ENCODE results near the gene AMH.
"Not testable (repeated sequence)": the region's sequence is repeated elsewhere in the genome, so short reads cannot be mapped to it uniquely, and the experiment has no call there.

The AMH gene
- 0 to 1.3 (median 1.3) reads per million in 4 donors for total RNA-seq

DNA sequence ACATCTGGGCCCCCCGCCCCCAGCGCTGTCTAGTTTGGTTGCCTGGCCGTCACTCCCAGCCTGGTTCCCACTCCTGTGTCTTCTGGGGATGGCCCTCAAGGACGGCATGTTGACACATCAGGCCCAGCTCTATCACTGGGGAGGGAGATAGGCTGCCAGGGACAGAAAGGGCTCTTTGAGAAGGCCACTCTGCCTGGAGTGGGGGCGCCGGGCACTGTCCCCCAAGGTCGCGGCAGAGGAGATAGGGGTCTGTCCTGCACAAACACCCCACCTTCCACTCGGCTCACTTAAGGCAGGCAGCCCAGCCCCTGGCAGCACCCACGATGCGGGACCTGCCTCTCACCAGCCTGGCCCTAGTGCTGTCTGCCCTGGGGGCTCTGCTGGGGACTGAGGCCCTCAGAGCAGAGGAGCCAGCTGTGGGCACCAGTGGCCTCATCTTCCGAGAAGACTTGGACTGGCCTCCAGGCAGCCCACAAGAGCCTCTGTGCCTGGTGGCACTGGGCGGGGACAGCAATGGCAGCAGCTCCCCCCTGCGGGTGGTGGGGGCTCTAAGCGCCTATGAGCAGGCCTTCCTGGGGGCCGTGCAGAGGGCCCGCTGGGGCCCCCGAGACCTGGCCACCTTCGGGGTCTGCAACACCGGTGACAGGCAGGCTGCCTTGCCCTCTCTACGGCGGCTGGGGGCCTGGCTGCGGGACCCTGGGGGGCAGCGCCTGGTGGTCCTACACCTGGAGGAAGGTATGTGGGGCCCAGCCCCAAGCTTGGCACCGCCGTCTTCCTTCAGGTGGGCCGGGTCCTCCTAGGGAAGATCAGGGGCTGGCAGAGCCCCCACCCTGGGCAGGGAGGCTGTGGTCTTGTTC lies at the start of gene AMH:
Gene AMH, plus strand, starts transcription at position 314 of the 857 bp plus-strand sequence. Its CDS starts 10 bp downstream, at position 324.
- no peak for DNase-seq

DNA sequence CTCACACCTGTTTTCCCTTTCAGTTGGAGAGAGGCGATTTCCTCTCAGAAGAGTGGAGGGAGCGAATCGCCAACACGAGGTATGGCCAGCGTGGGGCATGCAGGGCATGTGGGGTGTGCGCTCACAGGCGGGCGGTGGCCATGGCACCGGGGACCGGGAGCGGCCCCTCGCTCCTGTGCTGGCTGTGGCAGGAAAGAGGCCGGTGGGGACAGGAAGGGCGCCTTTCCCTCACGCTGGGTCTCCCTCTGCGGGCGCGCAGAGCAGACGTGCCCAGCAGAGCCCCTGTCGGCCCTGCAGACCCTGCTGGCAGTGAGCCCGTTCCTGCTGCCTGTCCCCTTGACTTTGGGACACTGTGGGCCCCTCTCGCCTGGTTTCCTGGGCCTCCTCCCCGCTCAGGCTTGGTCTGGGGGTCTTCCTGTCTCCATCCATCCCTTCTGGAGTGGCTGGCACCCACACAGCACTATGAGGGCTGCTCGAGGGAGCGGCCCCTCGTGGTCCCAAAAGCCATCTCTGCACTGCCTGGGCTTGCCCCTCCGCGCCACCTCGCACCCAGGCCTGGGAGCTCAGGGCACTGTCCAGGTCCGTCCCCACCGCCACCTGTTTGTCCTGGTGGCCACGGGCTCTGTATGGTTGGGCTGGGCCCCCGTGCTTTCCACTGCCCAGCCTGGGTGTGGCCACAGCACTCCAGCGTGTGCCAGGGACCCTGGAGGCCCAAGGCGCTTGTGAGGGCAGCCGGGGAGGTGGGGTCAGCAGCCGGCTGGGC lies 49.1 kb upstream of the AMH start:
- DNase-seq, result no peak

DNA sequence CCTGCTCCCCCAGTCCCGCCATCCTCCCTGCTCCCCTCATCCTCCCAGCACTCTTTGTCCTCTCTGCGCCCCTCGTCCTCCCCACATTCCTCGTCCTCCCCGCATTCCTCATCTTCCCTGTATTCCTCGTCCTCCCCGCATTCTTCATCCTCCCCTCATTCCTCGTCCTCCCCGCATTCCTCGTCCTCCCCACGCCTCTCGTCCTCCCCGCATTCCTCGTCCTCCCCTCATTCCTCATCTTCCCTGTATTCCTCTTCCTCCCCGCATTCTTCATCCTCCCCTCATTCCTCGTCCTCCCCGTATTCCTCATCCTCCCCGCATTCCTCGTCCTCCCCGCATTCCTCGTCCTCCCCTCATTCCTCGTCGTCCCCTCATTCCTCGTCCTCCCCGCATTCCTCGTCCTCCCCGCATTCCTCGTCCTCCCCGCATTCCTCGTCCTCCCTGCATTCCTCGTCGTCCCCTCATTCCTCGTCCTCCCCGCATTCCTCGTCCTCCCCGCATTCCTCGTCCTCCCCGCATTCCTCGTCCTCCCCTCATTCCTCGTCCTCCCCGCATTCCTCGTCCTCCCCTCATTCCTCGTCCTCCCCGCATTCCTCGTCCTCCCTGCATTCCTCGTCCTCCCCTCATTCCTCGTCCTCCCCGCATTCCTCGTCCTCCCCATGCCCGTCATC lies 48.4 kb upstream of the AMH start:
- DNase-seq, result not testable (repeated sequence)

DNA sequence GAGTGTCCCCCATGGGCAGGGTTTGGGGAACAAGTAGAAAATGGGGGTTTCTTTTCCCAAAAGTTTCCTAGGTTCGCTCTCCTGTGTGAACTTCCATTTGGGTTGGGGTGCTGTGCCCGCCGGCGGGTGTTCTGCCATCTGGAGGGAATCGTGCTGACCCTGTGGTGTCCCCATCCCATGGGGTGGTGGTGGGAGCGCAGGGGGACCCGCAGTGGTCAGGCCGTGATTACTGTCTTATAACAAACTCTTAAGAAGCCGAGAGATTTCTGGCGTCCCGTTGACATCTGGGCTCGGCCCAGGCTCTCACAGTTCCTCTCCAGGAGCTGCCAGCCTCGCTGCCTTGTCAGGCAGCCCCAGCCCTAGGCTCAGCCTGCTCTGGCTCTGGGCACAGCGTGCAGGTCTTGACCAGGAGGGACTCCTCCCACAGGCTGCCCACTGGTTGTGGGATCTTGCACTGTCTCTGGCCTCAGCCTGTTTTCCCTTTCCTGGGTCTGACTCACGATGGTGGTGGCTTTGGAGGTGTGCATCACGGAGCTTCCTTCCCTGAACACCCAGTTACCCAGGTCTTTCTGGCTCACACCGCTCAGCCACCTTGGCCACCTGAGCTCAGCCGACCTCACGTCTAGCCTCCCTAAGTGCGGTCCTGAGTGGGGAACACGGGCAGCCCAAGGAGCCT lies 47.5 kb upstream of the AMH start:
- DNase-seq, result no peak

DNA sequence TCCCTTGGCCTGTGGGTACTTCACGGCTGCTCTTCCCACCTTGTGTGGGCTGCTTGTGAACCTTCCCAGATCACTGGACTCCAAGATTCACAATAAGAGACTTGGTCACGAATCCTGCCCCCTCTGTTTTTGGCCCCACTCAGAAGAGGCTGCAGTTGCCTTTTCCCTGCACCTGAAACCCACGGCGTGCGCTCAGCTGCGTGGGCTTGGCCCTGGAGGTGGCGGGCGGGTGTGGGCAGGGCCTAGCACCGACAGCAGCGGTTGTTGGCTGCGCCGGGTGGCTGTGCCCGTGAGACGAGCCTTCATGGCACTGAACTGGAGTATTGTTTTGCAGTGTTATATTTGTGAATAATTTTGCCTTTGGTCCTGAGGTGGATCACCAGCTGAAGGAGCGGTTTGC lies 46.8 kb upstream of the AMH start:
- no peak for DNase-seq

DNA sequence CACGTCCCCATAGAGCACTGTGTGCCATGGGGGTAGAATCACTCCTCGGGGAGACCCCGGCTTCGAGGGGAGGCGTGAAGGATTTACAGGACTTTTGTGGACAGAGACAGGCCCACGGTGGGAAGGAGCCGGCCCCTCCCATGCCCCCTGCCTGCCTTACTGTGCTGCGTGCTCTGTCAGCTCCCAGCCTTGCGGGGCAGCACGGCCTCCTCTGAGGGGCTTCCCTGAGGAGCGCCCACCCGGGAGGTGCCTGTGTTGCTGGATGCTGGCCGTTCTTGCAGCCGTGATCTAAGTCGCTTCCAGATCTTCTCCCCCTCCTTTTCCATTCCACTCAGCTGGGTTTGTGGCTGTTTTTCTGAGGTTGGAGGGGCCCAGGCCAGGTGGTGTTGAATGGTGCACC lies 42.1 kb upstream of the AMH start:
- DNase-seq, result no peak

DNA sequence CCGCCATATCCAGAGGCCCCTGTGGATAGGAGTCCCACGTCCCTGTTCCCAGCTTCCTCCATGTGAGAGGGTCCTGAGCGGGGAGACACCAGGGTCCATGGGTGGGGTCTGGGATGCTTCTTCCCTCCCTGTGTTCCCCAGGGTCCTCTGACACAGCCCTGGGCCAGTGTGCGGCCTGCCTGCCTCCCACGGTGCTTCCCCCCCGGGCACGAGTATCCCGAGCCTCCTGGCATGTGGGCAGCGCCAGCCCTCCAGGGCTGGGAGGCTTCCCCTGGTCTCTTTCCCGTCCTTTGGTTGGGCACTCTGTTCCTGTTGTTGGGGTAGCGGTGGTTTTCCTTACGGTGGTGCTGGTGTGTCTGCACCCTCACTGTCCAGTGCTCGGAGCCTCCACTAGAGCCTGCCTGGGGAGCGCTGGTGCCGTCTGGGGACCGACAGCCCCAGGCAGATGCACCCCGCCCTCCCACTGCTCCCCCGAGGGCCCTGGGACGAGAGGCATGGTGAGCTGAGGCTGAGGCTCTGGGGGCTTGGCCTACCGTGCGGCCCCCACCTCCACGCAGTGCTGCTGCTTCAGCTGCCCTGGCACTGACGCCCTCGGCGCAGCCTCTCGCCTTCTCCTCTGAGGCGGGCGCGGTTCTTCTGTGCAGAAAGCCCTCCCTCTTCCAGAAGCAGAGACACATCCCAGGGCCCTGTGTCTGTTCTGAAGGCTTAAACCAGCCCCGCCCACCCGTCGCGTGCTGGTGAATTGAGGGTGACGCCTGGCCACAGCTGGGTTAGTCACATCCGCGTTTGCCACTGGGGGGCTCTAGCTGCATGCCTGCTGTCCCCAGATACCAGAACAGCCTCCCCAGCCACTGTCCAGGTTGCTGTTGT lies 40.9 kb upstream of the AMH start:
- DNase-seq, result no peak

DNA sequence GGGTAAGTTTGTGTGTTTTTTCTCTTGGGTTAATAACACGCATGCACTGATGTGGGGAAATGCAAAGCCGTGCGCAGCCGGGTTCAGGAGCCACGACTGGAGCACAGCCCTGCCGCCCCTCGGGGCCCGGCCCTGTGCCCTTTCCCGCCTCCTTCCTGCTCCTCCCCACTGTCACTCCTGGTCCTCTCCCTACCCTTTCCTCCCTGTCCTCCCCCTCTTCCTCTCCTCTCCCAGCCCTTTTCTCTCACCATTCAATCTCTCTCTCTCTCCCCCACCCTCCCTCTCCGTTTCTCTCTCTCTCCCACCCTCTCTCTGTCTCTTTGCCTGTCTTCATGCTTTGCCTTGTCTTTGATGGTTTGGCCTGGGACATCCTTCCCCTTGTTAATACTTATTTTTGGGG lies 40.1 kb upstream of the AMH start:
- no peak for DNase-seq

DNA sequence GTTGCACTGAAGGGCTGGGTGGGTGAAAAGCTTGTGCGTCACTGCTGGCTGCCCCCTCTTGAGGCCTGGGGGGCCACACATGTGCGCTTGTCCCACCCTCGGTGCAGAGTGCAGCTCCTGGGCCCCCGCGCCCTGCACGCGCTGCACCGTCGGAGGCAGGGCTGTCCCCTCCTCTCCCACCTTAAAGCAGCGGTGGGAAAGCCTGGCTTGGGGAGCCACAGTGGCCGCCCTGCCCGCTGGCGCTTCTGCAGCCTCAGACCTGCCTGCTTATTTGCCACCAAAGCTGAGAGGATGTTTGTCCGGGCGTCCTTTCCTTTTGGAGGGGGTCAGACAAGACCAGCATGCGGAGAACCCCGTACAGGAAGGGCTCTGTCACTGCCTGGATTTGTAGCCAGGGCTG lies 39.7 kb upstream of the AMH start:
- no peak for DNase-seq

DNA sequence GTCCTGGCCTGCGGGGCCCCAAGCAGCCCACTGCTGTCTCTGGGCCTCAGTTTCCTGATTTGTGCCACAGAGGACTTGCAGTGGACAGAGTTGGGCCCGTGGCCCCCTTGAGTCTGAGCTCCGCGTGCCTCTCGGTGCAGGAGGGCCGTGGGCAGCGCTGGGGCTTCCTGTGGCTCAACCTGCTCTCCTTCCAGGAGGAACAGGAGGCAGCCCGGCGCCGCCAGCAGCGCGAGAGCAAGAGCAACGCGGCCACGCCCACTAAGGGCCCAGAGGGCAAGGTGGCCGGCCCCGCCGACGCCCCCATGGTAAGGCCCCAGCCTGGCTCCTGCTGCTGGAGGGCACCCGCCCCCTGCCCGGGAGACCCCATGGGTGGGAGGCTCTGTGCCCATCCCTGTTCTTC lies 38.9 kb upstream of the AMH start:
- no peak for DNase-seq

DNA sequence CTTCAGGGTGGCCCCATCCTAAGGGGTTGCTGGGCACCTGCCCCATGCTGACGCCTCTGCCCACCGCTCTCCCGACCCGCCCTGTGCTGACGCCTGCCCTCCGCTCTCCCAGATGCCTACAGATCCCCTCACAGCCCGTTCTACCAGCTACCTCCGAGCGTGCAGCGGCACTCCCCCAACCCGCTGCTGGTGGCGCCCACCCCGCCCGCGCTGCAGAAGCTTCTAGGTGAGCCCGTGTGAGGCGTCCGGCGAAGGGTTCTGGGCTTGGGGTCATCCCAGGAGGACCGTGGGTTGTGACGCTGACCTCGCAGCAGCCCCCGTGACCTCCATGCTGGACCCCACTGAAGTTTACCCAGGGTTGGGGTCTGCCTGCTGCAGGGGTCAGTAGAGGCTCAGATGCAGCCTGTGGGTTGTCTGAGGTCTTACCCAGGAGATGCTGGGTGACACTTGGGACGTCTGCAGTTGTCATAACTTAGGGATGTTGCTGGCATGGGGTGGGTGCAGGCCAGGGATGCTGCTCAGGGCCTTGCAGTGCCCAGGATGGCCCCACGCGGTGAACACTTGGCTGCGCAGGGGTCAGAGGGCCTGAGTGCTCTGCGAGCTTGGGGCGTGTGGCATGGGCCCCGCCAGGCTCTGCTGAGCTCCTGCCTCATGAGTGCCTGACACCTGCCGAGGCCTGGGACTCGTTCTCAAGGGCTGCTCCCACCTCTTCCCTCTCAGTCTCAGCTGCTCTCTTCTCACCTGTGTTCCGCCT lies 38.0 kb upstream of the AMH start:
- no peak for DNase-seq

DNA sequence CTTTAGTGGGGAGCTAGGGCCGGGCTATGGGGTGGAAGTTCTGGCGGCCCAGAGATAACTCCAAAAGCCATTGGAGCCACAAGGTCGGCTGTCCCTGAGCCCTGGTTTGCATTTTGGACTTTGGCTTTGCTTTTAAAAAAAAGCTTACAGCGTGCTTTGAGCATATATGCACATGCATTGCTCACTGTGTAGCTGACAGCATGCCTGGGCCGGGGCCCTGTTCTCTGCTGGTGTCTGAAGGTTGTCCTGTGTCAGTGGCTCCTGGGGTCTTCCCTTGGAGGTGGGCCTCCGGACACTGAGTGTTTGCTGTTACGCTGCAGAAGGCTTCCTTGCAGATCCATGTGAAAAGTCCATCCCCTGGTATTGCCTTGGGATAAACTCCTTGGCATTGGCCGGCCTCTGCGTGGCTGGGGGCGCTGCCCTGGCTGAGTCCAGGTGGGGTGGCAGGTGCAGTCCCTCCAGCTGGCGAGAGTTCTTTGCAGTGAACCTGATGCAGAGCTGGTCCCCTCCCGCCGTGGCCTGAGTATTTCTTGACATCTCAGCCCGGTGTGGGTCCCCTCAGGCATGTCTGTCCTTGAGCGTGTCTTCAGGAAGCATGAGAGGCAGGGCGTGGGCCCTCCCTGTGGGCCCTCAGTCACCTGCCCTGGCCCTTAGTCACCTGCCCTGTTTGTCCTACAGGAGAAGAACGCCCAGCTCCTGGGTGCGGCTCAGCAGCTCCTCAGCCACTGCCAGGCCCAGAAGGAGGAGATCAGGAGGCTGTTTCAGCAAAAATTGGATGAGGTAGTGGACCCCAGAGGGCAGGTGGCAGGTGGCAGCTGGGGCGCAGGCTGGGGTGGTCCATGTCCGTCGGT lies 36.0 kb upstream of the AMH start:
- DNase-seq, result no peak

DNA sequence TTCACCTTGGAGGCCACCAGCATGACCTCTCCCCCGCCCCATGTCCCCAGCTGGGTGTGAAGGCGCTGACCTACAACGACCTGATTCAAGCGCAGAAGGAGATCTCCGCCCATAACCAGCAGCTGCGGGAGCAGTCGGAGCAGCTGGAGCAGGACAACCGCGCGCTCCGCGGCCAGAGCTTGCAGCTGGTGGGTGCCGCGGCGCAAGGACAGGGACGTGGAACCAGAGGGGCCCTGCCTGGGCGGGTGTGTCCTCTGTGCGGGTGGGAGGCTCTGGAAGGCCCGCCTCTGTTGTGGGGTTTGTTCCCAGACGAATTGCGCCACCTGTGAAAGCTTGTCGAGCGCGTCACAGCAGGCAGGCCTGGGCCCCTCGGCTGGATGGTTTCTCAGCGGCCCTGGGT lies 35.3 kb upstream of the AMH start:
- DNase-seq, result no peak

DNA sequence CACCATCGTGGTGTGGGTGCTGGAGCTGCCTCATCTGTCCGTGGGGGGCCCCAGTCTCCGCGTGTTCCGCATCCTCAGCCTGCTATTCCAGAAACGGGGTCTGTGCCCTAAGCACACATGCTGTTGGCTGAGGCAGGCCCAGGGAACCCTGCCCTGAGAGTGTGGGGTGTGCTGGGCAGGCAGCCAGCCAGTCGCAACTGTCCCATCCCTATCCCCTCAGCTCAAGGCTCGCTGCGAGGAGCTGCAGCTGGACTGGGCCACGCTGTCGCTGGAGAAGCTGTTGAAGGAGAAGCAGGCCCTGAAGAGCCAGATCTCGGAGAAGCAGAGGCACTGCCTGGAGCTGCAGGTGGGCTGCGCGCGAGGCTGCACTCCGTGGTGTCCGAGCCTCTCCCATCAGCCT lies 34.9 kb upstream of the AMH start:
- DNase-seq, result no peak

DNA sequence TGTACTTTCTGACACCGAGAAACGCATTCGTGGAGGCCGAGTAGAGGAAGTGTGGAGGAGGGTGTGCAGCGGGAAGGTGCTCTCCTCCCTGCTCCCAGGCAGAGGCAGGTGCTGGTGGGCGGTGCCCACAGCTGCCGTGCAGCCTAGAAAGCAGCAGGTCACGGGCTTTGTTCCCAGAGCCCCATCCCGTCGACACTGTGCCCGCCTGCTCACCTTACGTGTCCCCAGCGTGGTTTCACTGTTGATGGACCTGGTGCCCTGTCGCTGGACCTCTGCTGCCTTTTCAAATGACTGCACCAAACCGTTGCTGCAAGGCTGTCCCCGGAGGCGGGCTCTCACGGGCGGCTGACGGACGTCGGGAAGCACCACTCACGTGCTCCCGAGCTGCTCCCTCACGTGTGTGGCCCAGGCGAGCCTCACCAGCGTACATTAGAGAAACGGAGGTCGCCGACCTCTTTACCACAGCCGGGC lies 33.8 kb upstream of the AMH start:
- DNase-seq, result peak in 3 of 5 donors; percentile 25 to 35 (median 34)

DNA sequence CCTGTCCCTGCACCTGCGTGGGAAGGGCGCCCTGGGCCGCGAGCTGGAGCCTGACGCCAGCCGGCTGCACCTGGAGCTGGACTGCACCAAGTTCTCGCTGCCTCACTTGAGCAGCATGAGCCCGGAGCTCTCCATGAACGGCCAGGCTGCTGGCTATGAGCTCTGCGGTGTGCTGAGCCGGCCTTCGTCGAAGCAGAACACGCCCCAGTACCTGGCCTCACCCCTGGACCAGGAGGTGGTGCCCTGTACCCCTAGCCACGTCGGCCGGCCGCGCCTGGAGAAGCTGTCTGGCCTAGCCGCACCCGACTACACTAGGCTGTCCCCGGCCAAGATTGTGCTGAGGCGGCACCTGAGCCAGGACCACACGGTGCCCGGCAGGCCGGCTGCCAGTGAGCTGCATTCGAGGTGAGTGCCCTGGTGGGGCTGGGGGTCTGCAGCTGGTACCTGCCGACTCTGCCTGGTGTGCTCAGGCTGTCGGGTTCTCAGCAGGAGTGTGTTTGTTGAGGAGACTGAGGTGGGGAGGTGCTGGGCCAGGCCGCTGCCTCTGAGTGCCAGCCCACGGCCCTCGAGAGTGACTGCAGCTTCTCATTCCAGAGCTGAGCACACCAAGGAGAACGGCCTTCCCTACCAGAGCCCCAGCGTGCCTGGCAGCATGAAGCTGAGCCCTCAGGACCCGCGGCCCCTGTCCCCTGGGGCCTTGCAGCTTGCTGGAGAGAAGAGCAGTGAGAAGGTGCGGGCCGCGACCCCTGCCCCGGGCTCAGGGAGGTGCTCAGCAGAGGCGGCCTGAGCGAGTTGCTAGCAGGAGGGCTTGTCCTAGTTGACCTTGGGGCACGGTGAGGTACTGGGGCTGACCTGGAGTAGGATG lies 32.5 kb upstream of the AMH start:
- DNase-seq, result no peak

DNA sequence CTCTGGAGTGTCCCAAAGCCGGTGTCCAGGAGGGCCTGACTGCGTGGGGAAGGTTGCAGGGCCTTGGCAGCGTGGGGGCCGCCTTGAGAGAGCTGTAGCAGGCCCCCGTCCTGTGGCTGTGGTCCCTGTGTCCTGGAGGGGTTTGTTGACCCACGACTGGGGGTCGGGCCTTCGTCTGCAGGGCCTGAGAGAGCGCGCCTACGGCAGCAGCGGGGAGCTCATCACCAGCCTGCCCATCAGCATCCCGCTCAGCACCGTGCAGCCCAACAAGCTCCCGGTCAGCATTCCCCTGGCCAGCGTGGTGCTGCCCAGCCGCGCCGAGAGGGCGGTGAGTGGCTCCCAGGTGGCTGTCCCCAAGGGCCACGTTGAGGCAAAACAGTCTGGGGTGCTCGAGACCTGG lies 31.5 kb upstream of the AMH start:
- no peak for DNase-seq

DNA sequence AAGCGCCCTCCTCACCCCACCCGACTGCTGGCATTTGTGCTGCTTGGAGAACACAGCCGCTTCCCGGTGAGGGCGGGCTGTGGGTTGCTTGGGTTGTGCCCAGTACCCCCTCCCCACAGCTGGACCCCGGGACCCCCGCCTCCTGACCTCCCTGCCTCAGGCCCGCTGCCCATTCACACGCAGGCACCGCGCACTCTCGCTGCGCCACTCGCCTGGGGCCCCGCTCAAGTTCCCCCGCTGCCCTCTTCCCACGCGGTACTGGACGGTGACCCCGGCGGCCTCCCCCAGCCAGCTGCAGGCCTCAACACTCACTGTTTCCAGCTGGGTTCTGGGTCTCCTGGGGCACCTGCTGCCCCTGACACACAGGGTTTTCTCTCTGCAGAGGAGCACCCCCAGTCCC lies 29.4 kb upstream of the AMH start:
- DNase-seq, result no peak

DNA sequence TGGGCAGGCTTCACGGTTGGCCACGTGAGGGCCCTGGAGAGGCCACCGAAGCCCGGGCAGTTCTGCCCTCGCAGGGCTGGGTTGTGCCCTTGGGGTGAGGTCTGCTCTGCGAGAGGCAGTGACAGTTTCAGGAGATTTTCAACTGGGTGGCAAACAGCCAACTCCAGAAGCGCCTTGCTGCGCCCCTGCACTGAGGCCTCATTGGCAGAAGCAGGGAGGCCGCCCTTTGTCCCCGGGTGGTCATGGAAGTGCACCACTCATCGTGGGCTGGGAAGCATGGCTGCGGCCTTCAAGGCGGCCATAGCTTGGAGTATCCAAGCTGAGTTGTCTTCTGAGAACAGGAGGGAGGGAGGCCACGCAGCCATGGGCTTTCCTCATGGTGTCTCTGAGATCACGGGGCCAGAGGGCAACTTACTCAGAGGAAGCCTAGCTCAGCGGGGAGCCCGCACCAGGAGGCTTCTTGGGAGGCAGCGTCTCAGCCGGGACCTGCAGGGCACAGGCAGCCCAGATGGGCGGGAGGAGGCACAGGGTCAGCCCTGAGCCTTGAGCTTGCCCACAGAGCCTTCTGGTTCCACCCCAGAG lies 27.8 kb upstream of the AMH start:
- DNase-seq, result no peak

Measured in T-helper 1 cell (primary cell).